Measurements from ENCODE around the gene GGA3. TPM values are rescaled to one million over a fixed set of nuclear protein-coding genes. Genes with fewer than 3 reads are reported as not detected.

Gene GGA3
- total RNA-seq, 1 donor, result 14.2 TPM

DNA sequence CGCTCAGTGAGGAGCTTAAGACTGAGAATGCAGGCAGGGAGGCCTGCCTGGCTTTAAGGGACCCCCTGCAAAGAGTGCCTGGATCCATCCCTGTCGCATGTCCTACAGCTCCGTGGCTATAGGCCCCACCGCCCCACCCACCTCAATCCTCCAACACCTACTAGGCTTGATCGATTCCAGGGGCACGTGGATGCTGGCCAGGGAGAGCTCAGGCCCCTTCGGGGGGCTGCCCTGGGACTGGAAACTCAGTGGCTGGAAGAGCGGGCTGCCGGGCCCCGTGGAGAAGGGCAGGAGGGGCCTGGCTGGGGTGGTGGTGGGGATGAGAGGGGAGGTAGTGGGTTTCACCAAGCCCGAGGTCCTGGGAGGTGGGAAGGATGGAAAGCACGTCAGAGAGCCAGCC, 22.2 kb downstream of the GGA3 start:
- TF ChIP-seq, protein P1, sequence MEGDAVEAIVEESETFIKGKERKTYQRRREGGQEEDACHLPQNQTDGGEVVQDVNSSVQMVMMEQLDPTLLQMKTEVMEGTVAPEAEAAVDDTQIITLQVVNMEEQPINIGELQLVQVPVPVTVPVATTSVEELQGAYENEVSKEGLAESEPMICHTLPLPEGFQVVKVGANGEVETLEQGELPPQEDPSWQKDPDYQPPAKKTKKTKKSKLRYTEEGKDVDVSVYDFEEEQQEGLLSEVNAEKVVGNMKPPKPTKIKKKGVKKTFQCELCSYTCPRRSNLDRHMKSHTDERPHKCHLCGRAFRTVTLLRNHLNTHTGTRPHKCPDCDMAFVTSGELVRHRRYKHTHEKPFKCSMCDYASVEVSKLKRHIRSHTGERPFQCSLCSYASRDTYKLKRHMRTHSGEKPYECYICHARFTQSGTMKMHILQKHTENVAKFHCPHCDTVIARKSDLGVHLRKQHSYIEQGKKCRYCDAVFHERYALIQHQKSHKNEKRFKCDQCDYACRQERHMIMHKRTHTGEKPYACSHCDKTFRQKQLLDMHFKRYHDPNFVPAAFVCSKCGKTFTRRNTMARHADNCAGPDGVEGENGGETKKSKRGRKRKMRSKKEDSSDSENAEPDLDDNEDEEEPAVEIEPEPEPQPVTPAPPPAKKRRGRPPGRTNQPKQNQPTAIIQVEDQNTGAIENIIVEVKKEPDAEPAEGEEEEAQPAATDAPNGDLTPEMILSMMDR (IDR thresholded peaks at IDR 0.05; ENCODE audit: insufficient read depth, low read depth, low read length), result no peak
- H3K4me3 ChIP-seq (ENCODE audit: low read depth, low read length), result no peak overlapping the region
- no peak for DNase-seq (ENCODE audit: low read depth)

DNA sequence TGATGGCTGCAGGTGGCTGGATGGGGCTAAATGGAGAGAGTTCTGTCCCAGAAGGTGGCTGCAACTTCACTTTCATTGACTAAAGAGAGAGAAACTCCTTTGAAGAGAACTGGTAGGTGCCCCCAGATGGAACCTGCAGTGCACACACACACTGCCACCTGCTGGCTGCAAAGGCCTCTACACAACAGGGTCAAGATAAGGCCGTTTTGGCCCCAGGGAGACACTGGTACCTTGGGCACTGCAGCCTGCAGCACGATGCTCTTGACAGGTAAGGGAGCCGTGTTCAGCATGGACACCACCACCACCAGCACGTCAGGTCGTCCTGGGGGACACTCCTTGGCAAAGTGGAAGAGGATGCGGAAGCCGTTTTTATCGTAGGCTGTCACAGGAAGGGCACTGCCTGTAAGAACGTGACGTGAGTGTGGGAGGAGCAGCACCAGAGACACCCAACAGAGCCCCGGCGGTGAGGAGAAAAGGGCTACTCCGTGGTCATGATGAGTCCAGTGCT, 22.7 kb downstream of the GGA3 start:
- DNase-seq (ENCODE audit: low read depth), result peak; percentile 59
- no peak overlapping the region for H3K4me3 ChIP-seq (ENCODE audit: low read depth, low read length)
- TF ChIP-seq, protein P1 (IDR thresholded peaks at IDR 0.05; ENCODE audit: insufficient read depth, low read depth, low read length), result peak; percentile 88

DNA sequence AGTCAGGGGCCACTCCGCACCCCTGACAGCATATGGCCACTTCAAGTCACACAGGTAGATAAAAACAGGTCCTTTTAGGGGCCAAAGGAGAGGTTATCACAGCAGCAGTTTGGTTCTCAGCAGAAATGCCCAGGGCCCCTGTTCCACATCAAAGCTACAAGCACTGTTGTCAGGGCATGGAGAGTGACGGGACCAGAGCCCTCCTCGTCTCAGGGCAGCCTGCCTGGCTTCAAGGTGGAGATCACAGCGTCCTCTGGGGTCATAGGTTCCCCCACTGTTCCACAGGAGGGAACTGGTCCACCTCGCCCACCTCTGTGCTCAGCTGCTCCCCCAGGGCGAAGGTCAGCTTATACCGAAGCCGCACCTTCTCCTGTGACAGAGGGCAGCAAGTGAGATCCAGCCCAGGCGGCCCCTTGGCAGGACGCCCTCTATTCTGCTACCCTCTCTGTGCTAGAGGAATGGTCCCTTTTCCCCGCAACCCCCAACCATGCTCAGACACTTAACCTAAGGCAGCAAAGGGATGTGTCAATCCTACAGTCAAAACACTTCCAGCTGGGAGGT, 23.3 kb downstream of the GGA3 start:
- H3K4me3 ChIP-seq (ENCODE audit: low read depth, low read length), result no peak overlapping the region
- no peak for DNase-seq (ENCODE audit: low read depth)
- TF ChIP-seq, protein P1 (IDR thresholded peaks at IDR 0.05; ENCODE audit: insufficient read depth, low read depth, low read length), result no peak

DNA sequence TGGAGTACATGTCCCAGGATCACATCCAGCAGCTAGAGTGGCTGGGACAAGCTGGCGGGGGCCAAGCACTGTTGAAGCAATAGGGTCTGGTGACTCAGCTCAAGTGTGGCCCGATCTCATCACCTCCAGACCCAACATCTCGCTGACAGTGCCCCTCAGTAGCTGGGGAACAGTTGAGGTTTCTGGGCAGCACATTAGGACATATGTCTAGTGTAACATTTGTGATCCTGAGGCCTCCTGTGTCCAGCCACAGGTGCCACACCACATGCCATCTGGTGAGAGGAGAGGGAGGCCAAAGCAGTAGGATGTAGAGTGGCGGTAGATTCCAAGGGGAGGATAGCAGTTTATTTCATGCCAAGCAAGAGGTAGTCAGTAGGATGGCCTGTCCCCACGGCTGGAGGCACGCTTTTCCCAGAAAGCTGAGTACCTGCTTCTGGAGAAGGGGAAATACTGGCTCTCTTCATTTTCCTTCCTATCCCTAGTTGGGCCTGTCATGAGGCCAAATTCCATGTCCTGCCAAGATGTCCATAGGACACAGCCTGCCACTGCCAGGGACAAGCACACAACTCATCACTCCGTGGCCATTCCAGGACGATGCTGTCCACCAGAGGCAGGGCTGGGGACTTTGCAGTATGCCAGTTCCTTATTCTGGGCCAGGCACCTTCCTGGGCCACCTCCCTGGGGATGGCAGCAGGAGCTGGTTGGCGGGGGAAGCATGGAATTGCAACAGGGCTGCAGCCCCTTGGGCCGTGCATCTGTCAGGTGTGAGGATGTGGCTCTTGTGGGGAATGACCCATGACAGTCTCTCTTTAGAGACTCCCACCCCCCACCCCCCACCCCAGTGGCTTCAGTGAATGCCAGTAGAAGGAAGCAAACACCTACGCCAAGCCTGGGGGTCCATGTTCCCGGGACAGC, 24.0 kb downstream of the GGA3 start:
- no peak for DNase-seq (ENCODE audit: low read depth)
- TF ChIP-seq, protein P1 (IDR thresholded peaks at IDR 0.05; ENCODE audit: insufficient read depth, low read depth, low read length), result no peak
- H3K4me3 ChIP-seq (ENCODE audit: low read depth, low read length), result no peak overlapping the region

DNA sequence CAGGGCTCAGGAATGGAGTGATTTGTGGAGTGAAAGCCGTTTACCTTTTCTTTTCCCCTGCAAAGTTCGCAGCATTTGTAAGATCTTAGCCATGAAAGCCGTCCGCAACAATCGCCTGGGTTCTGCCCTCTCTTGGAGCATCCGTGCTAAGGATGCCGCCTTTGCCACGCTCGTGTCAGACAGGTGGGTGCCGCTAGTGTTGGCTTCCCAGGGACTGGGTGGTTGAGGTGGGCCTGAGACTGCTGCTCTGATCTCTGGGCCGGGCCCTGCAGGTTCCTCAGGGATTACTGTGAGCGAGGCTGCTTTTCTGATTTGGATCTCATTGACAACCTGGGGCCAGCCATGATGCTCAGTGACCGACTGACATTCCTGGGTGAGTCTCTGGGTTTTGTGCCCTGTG, 28.6 kb downstream of the GGA3 start:
- H3K4me3 ChIP-seq (ENCODE audit: low read depth, low read length), result no peak overlapping the region
- no peak for DNase-seq (ENCODE audit: low read depth)
- TF ChIP-seq, protein P1 (IDR thresholded peaks at IDR 0.05; ENCODE audit: insufficient read depth, low read depth, low read length), result no peak

DNA sequence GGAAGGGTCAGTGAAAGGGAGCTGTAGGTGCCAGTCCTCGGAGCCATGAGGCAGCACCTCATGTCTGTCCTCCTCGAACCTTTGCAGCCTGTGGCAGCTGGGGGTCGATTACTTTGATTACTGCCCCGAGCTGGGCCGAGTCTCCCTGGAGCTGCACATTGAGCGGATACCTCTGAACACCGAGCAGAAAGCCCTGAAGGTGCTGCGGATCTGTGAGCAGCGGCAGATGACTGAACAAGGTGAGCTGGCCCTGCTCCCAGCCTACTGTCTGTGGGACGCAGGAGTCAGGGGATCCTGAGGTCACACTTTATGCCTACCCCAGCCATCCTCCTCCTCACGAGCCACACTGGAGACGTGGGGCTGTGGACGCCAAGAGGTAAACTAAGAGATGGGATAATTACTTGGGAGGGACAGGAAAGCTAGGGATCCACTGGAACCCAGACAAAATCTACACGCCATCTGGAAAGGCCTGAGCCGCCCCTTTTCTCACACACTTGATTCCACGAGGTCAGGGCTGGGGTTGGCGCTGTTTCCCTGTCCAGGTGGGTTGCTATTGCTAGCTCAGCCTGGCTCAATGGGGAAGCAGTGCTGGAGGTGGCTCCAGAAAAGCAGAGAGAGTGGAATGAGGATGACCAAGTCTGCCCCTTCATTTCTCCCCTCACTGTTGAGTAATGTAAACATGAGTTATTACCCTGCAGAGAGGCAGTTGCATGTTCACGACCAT, 29.5 kb downstream of the GGA3 start:
- DNase-seq (ENCODE audit: low read depth), result no peak

More for the DNA sequence above, 29.5 kb downstream of the GGA3 start:
- TF ChIP-seq, protein P1 (IDR thresholded peaks at IDR 0.05; ENCODE audit: insufficient read depth, low read depth, low read length), result no peak
- H3K4me3 ChIP-seq (ENCODE audit: low read depth, low read length), result no peak overlapping the region
